Measurements from ENCODE around the gene INTS15.

INTS15 gene

DNA sequence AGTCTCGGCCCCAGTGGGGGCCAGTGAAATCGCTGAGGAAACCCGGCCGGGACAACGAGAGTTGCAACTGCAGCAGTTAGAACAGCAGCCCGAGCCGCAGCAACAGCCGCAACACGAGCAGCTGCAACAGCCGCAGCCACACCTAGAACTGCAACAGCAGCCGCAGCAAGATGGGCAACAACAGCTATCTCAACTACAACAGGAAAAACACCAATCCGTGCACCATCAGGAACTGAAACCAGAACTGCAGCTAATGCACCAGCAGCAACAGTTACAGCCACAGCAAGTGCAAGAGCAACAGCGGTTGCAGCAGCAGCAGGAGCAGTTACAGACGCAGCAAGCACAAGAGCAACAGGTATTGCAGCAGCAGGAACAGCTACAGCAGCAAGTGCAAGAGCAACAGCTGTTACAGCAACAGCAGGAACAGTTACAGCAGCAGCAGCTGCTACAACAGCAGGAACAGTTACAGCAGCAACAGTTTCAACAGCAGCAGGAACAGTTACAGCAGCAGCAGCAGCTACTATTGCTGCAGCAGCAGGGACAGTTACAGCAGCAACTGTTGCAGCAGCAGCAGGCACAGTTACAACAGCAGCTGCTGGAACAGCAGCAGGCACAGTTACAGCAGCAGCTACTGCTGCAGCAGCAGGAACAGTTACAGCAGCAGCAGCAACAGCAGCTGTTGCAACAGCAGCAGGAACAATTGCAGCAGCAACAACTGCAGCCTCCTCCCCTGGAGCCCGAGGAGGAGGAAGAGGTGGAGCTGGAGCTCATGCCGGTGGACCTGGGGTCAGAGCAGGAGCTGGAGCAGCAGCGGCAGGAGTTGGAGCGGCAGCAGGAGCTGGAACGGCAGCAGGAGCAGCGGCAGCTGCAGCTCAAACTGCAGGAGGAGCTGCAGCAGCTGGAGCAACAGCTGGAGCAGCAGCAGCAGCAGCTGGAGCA, 31.6 kb downstream of the INTS15 start:
- TF ChIP-seq GATA2 (IDR thresholded peaks at IDR 0.05; ENCODE audit: low read depth, low read length) (no peak), GATA3 (IDR thresholded peaks at IDR 0.05; ENCODE audit: low read depth, low read length) (no peak)

DNA sequence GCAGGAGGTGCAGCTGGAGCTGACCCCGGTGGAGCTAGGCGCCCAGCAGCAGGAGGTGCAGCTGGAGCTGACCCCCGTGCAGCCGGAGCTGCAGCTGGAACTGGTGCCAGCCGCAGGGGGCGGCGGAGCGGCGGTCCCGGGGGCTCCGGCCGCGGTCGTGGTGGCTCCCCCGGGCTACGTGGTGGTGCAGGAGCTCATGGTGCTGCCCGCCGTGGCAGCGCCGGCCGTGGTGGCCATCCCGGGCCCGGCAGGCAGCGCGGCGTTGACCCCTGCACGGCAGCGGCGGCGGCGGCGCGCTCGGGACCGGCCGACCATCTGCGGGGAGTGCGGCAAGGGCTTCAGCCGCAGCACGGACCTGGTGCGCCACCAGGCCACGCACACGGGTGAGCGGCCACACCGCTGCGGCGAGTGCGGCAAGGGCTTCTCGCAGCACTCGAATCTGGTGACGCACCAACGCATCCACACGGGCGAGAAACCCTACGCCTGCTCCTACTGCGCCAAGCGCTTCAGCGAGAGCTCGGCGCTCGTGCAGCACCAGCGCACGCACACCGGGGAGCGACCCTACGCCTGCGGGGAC, 32.4 kb downstream of the INTS15 start:
- TF ChIP-seq GATA2 (IDR thresholded peaks at IDR 0.05; ENCODE audit: low read depth, low read length): no peak
- TF ChIP-seq GATA3 (IDR thresholded peaks at IDR 0.05; ENCODE audit: low read depth, low read length): no peak

- TF ChIP-seq GATA3 (IDR thresholded peaks at IDR 0.05; ENCODE audit: low read depth, low read length) (no peak), GATA2 (IDR thresholded peaks at IDR 0.05; ENCODE audit: low read depth, low read length) (no peak)
Measured at GRCh38 chr7:6623589-6624245, 33.9 kb downstream of the INTS15 start.

DNA sequence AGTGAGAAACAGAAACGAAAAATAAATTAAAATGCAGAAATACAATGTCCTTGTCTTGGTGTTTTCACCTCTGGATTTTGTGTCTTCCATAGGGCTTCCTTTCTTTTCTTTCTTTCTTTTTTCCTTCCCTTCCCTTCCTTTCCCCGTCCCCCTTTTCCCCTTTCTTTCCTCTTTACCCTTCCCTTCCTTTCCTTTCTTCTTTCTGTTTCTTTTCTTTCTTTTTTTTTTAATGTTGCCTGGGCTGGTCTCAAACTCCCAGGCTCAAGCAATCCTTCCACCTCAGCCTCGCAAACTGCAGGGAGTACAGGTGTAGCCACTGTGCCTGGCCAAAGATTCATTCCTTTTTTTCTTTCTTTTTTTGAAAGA, 34.4 kb downstream of the INTS15 start:
- no peak for TF ChIP-seq GATA3 (IDR thresholded peaks at IDR 0.05; ENCODE audit: low read depth, low read length)

GRCh38 chr7:6628045-6628444, 38.2 kb downstream of the INTS15 start:
- TF ChIP-seq GATA3 (IDR thresholded peaks at IDR 0.05; ENCODE audit: low read depth, low read length) (no peak), GATA2 (IDR thresholded peaks at IDR 0.05; ENCODE audit: low read depth, low read length) (no peak)

DNA sequence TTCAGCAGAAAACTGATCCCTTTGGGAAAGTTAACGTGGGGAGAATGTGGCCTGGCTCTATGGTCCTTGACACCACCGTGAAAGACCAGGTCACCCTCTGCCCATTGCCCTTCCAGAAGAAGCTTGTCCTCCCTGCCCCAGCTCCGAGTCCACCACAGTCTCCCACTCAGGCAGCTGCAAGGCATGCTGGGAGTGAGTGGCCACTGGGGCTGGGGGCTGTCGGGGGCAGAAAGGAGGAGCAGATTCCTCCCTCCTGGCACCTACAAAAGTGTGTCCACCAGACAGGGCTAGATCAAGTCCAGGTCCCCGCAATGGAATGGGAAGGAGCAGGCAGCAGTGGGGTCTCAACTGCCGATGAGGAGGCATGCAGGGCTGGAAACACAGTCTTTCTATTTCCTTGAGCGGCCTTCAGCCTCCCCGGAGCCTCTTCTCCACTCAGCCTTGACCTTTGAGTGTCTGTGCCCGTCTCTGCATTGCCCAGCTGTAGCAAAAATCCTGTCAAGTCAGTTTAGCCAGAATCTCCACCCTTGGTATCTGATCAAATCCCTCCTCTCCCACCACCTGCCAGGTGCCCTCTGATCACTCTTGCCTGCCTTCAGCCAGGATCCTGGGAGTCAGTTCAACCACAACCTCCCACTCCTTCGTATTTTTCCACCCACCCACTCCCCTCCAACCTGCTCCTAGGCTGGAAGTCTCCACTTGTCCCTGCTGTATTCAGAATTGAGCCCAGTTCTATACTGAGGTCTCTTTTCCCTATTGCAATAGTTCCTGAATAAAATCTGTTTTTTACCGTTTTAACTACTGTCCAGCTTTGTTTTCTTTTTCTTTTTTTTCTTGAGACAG, 40.4 kb downstream of the INTS15 start:
- TF ChIP-seq GATA2 (IDR thresholded peaks at IDR 0.05; ENCODE audit: low read depth, low read length) (no peak), GATA3 (IDR thresholded peaks at IDR 0.05; ENCODE audit: low read depth, low read length) (no peak)

GRCh38 chr7:6631605-6632004, 41.8 kb downstream of the INTS15 start:
- no peak for TF ChIP-seq GATA2 (IDR thresholded peaks at IDR 0.05; ENCODE audit: low read depth, low read length)
- TF ChIP-seq GATA3 (IDR thresholded peaks at IDR 0.05; ENCODE audit: low read depth, low read length): no peak

DNA sequence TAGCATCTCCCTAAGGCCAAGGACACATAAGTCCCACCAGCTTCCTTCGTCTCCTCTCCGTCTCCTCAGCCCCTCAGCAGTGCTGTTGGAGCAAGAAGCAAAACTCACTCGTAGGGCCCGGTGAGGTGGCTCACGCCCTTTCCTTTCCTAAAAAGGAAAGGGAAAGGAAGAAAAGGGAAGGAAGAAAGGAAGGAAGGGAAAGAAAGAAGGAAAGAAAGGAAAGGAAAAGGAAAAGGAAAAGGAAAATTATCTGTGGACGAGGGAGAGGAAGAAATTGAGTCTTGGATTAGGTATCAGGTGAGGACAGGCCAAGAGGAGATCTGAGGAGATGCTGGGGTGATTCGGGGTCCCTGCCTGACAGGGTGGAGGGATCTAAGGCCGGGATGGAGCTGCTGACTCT, 44.2 kb downstream of the INTS15 start:
- no peak for TF ChIP-seq GATA3 (IDR thresholded peaks at IDR 0.05; ENCODE audit: low read depth, low read length)

- no peak for TF ChIP-seq GATA3 (IDR thresholded peaks at IDR 0.05; ENCODE audit: low read depth, low read length)
- TF ChIP-seq GATA2 (IDR thresholded peaks at IDR 0.05; ENCODE audit: low read depth, low read length): no peak
Measured at GRCh38 chr7:6636741-6637543, 47.1 kb downstream of the INTS15 start, which contains the start of gene ZNF316. TSS of gene ZNF316 (plus strand) at chr7:6637318. CDS start at chr7:6642410, 5,092 bp downstream.

- TF ChIP-seq GATA2 (IDR thresholded peaks at IDR 0.05; ENCODE audit: low read depth, low read length) (no peak), GATA3 (IDR thresholded peaks at IDR 0.05; ENCODE audit: low read depth, low read length) (no peak)
Measured at GRCh38 chr7:6637544-6638229, 47.9 kb downstream of the INTS15 start.

DNA sequence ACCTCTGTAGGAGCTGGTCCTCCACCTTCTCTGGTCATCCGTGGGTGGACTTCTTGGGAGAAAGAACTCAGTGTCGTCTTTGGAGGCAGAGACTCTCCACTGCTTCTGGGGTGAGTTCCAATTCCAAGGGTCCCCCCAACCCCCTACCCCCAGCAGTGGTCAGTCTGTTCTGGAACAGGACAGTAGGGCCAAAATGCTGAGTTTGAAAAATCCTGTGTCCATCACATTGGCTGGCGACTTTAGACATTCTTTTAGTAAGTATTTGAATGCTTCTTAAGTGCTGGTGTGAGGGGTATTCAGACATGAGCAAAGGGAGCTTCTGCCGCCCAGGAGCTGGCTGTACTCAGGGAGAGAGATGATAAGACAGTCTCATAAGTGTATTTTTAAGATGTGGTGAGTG, 49.2 kb downstream of the INTS15 start:
- no peak for TF ChIP-seq GATA2 (IDR thresholded peaks at IDR 0.05; ENCODE audit: low read depth, low read length)
- TF ChIP-seq GATA3 (IDR thresholded peaks at IDR 0.05; ENCODE audit: low read depth, low read length): no peak

GRCh38 chr7:6639627-6640026, 49.8 kb downstream of the INTS15 start:
- no peak for TF ChIP-seq GATA2 (IDR thresholded peaks at IDR 0.05; ENCODE audit: low read depth, low read length)
- no peak for TF ChIP-seq GATA3 (IDR thresholded peaks at IDR 0.05; ENCODE audit: low read depth, low read length)

Data from SH-SY5Y (cell line).